IPS DF 6.9 (cell line): ENCODE data around the gene GLI3.

Experiments used
- DNase-seq: peaks from one replicate; pipeline ENCODE4 v3.0.0-alpha.2; 2013; ENCODE audit warnings: low read depth, low spot score
- H3K27ac ChIP-seq: one replicate; pipeline ENCODE4 v1.5.1; 2013; ENCODE audit warnings: low read length, control low read depth
- H3K27me3 ChIP-seq: 2 replicates; pipeline ENCODE4 v1.6.1; 2013; ENCODE audit warnings: mild to moderate bottlenecking, low read length; ENCODE audit not compliant: control insufficient read depth, insufficient read depth
- H3K36me3 ChIP-seq: 2 replicates; pipeline ENCODE4 v1.6.1; 2013; ENCODE audit warnings: low read length; ENCODE audit not compliant: control insufficient read depth, insufficient read depth
- H3K4me1 ChIP-seq: 2 replicates; pipeline ENCODE4 v1.6.1; 2013; ENCODE audit warnings: low read length; ENCODE audit not compliant: control insufficient read depth, insufficient read depth
- H3K4me3 ChIP-seq: 2 replicates; pipeline ENCODE4 v1.5.1; 2013; ENCODE audit warnings: mild to moderate bottlenecking, low read length
- H3K9me3 ChIP-seq: 2 replicates; pipeline ENCODE4 v1.6.1; 2013; ENCODE audit warnings: low read length, inconsistent platforms; ENCODE audit not compliant: control insufficient read depth, insufficient read depth
- WGBS: extraction: QIAGEN DNeasy Blood & Tissue Kit; methylation state at CpG from one replicate; pipeline ENCODE4 v1.1.7; 2013; ENCODE audit warnings: mixed read lengths, missing lambda C conversion rate; ENCODE audit not compliant: insufficient read length, insufficient coverage; 5-methylcytosine and 5-hydroxymethylcytosine counted together

Gene GLI3

GRCh38 chr7:41925946-41926345 lies 311.1 kb downstream of the GLI3 start:
- no CpG with 5 or more reads among the region's 3 CpGs for WGBS
- DNase-seq: no peak

GRCh38 chr7:41924796-41925195 lies 312.2 kb downstream of the GLI3 start:
- H3K36me3 ChIP-seq: no peaks in the 10 kb centered on the region
- no peaks in the 10 kb centered on the region for H3K27me3 ChIP-seq
- H3K9me3 ChIP-seq: no peaks in the 10 kb centered on the region
- H3K4me3 ChIP-seq: no peak overlapping the region
- no peaks in the 10 kb centered on the region for H3K4me1 ChIP-seq
- no peak overlapping the region for H3K27ac ChIP-seq
- DNase-seq: no peak
- WGBS: no CpG with 5 or more reads among the region's 9 CpGs

More at GRCh38 chr7:41925946-41926345, 311.1 kb downstream of the GLI3 start:
- Histone ChIP-seq H3K36me3 (no peaks in the 10 kb centered on the region), H3K4me1 (no peaks in the 10 kb centered on the region), H3K9me3 (no peaks in the 10 kb centered on the region), H3K27ac (no peak overlapping the region), H3K4me3 (no peak overlapping the region), H3K27me3 (no peaks in the 10 kb centered on the region)

GRCh38 chr7:41922373-41922772 lies 314.6 kb downstream of the GLI3 start:
- no peak for DNase-seq
- no peak overlapping the region for H3K4me3 ChIP-seq

GRCh38 chr7:41921453-41921981 lies 315.5 kb downstream of the GLI3 start:
- H3K27ac ChIP-seq: no peak overlapping the region
- H3K4me3 ChIP-seq: no peak overlapping the region
- DNase-seq: no peak
- H3K27me3 ChIP-seq: no peaks in the 10 kb centered on the region
- WGBS: no CpG with 5 or more reads among the region's 3 CpGs
- H3K9me3 ChIP-seq: no peaks in the 10 kb centered on the region
- H3K36me3 ChIP-seq: no peaks in the 10 kb centered on the region
- no peaks in the 10 kb centered on the region for H3K4me1 ChIP-seq

More at GRCh38 chr7:41922373-41922772, 314.6 kb downstream of the GLI3 start:
- Histone ChIP-seq H3K4me1 (no peaks in the 10 kb centered on the region), H3K9me3 (no peaks in the 10 kb centered on the region), H3K36me3 (no peaks in the 10 kb centered on the region), H3K27me3 (no peaks in the 10 kb centered on the region), H3K27ac (no peak overlapping the region)
- 100% methylated on average over 1 of the region's 2 CpGs for WGBS

- Histone ChIP-seq H3K27ac (no peak overlapping the region), H3K4me3 (no peak overlapping the region), H3K4me1 (no peaks in the 10 kb centered on the region), H3K9me3 (no peaks in the 10 kb centered on the region), H3K27me3 (no peaks in the 10 kb centered on the region), H3K36me3 (no peaks in the 10 kb centered on the region)
- no peak for DNase-seq
- WGBS: no CpG with 5 or more reads among the region's 5 CpGs
Observed at GRCh38 chr7:41918597-41918996, 318.4 kb downstream of the GLI3 start.

GRCh38 chr7:41916450-41916927 lies 320.5 kb downstream of the GLI3 start:
- H3K27ac ChIP-seq: no peak overlapping the region
- no CpG with 5 or more reads among the region's 5 CpGs for WGBS
- H3K9me3 ChIP-seq: no peaks in the 10 kb centered on the region
- no peak overlapping the region for H3K4me3 ChIP-seq
- no peaks in the 10 kb centered on the region for H3K4me1 ChIP-seq
- no peaks in the 10 kb centered on the region for H3K36me3 ChIP-seq
- H3K27me3 ChIP-seq: no peaks in the 10 kb centered on the region
- DNase-seq: no peak

- Histone ChIP-seq H3K27ac (no peak overlapping the region), H3K36me3 (no peaks in the 10 kb centered on the region), H3K4me1 (no peaks in the 10 kb centered on the region), H3K9me3 (no peaks in the 10 kb centered on the region), H3K4me3 (no peak overlapping the region), H3K27me3 (no peaks in the 10 kb centered on the region)
- WGBS: no CpG with 5 or more reads among the region's 1 CpG
- no peak for DNase-seq
Observed at GRCh38 chr7:41915871-41916270, 321.1 kb downstream of the GLI3 start.

- no peaks in the 10 kb centered on the region for H3K27me3 ChIP-seq
- no peak for DNase-seq
- H3K36me3 ChIP-seq: no peaks in the 10 kb centered on the region
- no peak overlapping the region for H3K27ac ChIP-seq
- no peak overlapping the region for H3K4me3 ChIP-seq
- H3K9me3 ChIP-seq: no peaks in the 10 kb centered on the region
- WGBS: no CpG with 5 or more reads among the region's 6 CpGs
- no peaks in the 10 kb centered on the region for H3K4me1 ChIP-seq
Observed at GRCh38 chr7:41912851-41913567, 324.0 kb downstream of the GLI3 start.

GRCh38 chr7:41912426-41912825 lies 324.6 kb downstream of the GLI3 start:
- WGBS: no CpG with 5 or more reads among the region's 2 CpGs
- H3K27ac ChIP-seq: no peak overlapping the region
- no peaks in the 10 kb centered on the region for H3K9me3 ChIP-seq
- no peak for DNase-seq
- H3K36me3 ChIP-seq: no peaks in the 10 kb centered on the region
- H3K4me1 ChIP-seq: no peaks in the 10 kb centered on the region
- H3K27me3 ChIP-seq: no peaks in the 10 kb centered on the region
- H3K4me3 ChIP-seq: no peak overlapping the region

GRCh38 chr7:41911792-41912191 lies 325.2 kb downstream of the GLI3 start:
- Histone ChIP-seq H3K27me3 (no peaks in the 10 kb centered on the region), H3K4me3 (no peak overlapping the region), H3K27ac (no peak overlapping the region), H3K4me1 (no peaks in the 10 kb centered on the region), H3K36me3 (no peaks in the 10 kb centered on the region), H3K9me3 (no peaks in the 10 kb centered on the region)
- WGBS: no CpG with 5 or more reads among the region's 2 CpGs
- DNase-seq: no peak
